Gastrocnemius medialis (tissue), 4 donors: Measurements from ENCODE around the gene EIF3CL. TPM values are rescaled to one million over a fixed set of nuclear protein-coding genes. Genes with fewer than 3 reads are reported as not detected.
"Not testable (repeated sequence)": the region's sequence is repeated elsewhere in the genome, so short reads cannot be mapped to it uniquely, and the experiment has no call there.

Source experiments
- ATAC-seq, 2 donors: fragments of 150-250 bp; one replicate each; pipeline ENCODE4 v1.9.1; 2016
- DNase-seq, 2 donors: peaks; one replicate each; pipeline ENCODE4 v3.0.0-alpha.2; 2019
- H3K27ac ChIP-seq, 4 donors: fragments of 200-600 bp; sonication (generic); 1 replicate in 1 of 4; 2 replicates in 3 of 4; pipeline ENCODE4 v1.5.1; 2016 to 2018; ENCODE audit warnings: mild to moderate bottlenecking in 2 of 4, moderate library complexity in 1 of 4
- H3K27me3 ChIP-seq, 3 donors: fragments of 200-600 bp; sonication (generic) in 2 of 3; 1 replicate in 1 of 3; 2 replicates in 2 of 3; pipeline versions ENCODE4 v1.5.1 to v1.6.0; 2016 to 2019; ENCODE audit warnings: mild to moderate bottlenecking in 1 of 3, moderate library complexity in 1 of 3
- H3K36me3 ChIP-seq, 2 donors: fragments of 200-600 bp; sonication (generic) in 1 of 2; one replicate each; pipeline ENCODE4 v1.5.1; 2017 to 2018
- H3K4me1 ChIP-seq, 2 donors: fragments of 200-600 bp; sonication (generic) in 1 of 2; one replicate each; pipeline ENCODE4 v1.5.1; 2016 to 2017; ENCODE audit warnings: mild to moderate bottlenecking in 2 of 2
- H3K4me3 ChIP-seq, 4 donors: fragments of 200-600 bp; sonication (generic) in 3 of 4; 1 replicate in 1 of 4; 2 replicates in 3 of 4; pipeline ENCODE4 v1.5.1; 2016 to 2019; ENCODE audit warnings: mild to moderate bottlenecking in 2 of 4
- H3K9me3 ChIP-seq, 3 donors: fragments of 200-600 bp; sonication (generic) in 2 of 3; 1 replicate in 1 of 3; 2 replicates in 2 of 3; pipeline ENCODE4 v1.5.1; 2016 to 2019
- in situ Hi-C, 4 donors: fragments of 200-750 bp; cut with MboI; loops; one replicate each; pipeline versions ENCODE4 v1.15.0 to v1.8.0; 2017; ENCODE audit warnings: low sequenced_read_pairs in 4 of 4
- intact Hi-C: fragments of 100-400 bp; cut with DNase I; formaldehyde crosslinking; loops from one replicate; pipeline ENCODE4 v1.15.1; 2023; ENCODE audit warnings: low total_unique reads
- total RNA-seq, 4 donors: library from RNA; depleted of rRNA; stranded (reverse); fragments of >200 nt; gene quantifications; one replicate each; pipeline versions ENCODE4 v1.1.0 to v1.2.3, GENCODE V29; 2016

Gene EIF3CL
- total RNA-seq: 100 to 1,000 TPM in 3 of 4 donors, 10 to 100 TPM in 1; 95.6 to 220 (median 163) TPM

- H3K4me3 ChIP-seq: peak within 1 kb of the TSS in 2 of 4 donors; percentile 39 to 46
- intact Hi-C loops, H3K36me3 ChIP-seq, in situ Hi-C loops, H3K9me3 ChIP-seq, H3K27me3 ChIP-seq, H3K4me1 ChIP-seq, DNase-seq, H3K27ac ChIP-seq: not testable (repeated sequence)
- ATAC-seq: peak; percentile 100
Observed at GRCh38 chr16:28403220-28404072, at the start of gene EIF3CL. Gene EIF3CL, minus strand, starts transcription at chr16:28403841. Its CDS starts 223 bp downstream, at chr16:28403618.

- H3K4me3 ChIP-seq, H3K27me3 ChIP-seq, H3K9me3 ChIP-seq, intact Hi-C loops, H3K4me1 ChIP-seq, DNase-seq, in situ Hi-C loops, ATAC-seq, H3K36me3 ChIP-seq, H3K27ac ChIP-seq: not testable (repeated sequence)
Observed at GRCh38 chr16:28447081-28447480, 43.4 kb upstream of the EIF3CL start.

- H3K9me3 ChIP-seq, H3K27ac ChIP-seq, H3K4me1 ChIP-seq, H3K27me3 ChIP-seq, in situ Hi-C loops, intact Hi-C loops, H3K4me3 ChIP-seq, H3K36me3 ChIP-seq, ATAC-seq, DNase-seq: not testable (repeated sequence)
Observed at GRCh38 chr16:28446388-28446787, 42.7 kb upstream of the EIF3CL start.

- in situ Hi-C loops, intact Hi-C loops, ATAC-seq, H3K9me3 ChIP-seq, H3K36me3 ChIP-seq, DNase-seq, H3K27me3 ChIP-seq, H3K4me3 ChIP-seq, H3K4me1 ChIP-seq, H3K27ac ChIP-seq: not testable (repeated sequence)
Observed at GRCh38 chr16:28443943-28444342, 40.3 kb upstream of the EIF3CL start.

GRCh38 chr16:28438899-28439298 lies 35.3 kb upstream of the EIF3CL start:
- DNase-seq, intact Hi-C loops: not testable (repeated sequence)

GRCh38 chr16:28435340-28435739 lies 31.7 kb upstream of the EIF3CL start:
- H3K4me1 ChIP-seq, H3K27ac ChIP-seq, H3K4me3 ChIP-seq, H3K27me3 ChIP-seq, in situ Hi-C loops, DNase-seq, H3K36me3 ChIP-seq, H3K9me3 ChIP-seq, ATAC-seq, intact Hi-C loops: not testable (repeated sequence)

More at GRCh38 chr16:28438899-28439298, 35.3 kb upstream of the EIF3CL start:
- H3K4me3 ChIP-seq, H3K27ac ChIP-seq, H3K27me3 ChIP-seq, in situ Hi-C loops, H3K9me3 ChIP-seq, H3K36me3 ChIP-seq, ATAC-seq, H3K4me1 ChIP-seq: not testable (repeated sequence)

GRCh38 chr16:28426060-28426680 lies 22.5 kb upstream of the EIF3CL start:
- H3K4me3 ChIP-seq: not testable (repeated sequence)

GRCh38 chr16:28421071-28421750 lies 17.6 kb upstream of the EIF3CL start:
- H3K4me1 ChIP-seq, ATAC-seq, H3K9me3 ChIP-seq, H3K27me3 ChIP-seq, H3K4me3 ChIP-seq, intact Hi-C loops, in situ Hi-C loops, DNase-seq, H3K27ac ChIP-seq, H3K36me3 ChIP-seq: not testable (repeated sequence)

More at GRCh38 chr16:28426060-28426680, 22.5 kb upstream of the EIF3CL start:
- H3K27me3 ChIP-seq, H3K9me3 ChIP-seq, in situ Hi-C loops, DNase-seq, H3K36me3 ChIP-seq, intact Hi-C loops, H3K27ac ChIP-seq, H3K4me1 ChIP-seq: not testable (repeated sequence)
- peak; percentile 84 to 90 for ATAC-seq

GRCh38 chr16:28417033-28417432 lies 13.4 kb upstream of the EIF3CL start:
- intact Hi-C loops, H3K9me3 ChIP-seq, H3K4me1 ChIP-seq, H3K36me3 ChIP-seq, H3K27ac ChIP-seq, ATAC-seq, DNase-seq, in situ Hi-C loops, H3K27me3 ChIP-seq, H3K4me3 ChIP-seq: not testable (repeated sequence)

GRCh38 chr16:28414530-28414929 lies 10.9 kb upstream of the EIF3CL start:
- H3K27me3 ChIP-seq, H3K4me3 ChIP-seq, H3K27ac ChIP-seq, DNase-seq, H3K9me3 ChIP-seq, H3K36me3 ChIP-seq, in situ Hi-C loops, intact Hi-C loops, ATAC-seq, H3K4me1 ChIP-seq: not testable (repeated sequence)

GRCh38 chr16:28413585-28413984 lies 9.9 kb upstream of the EIF3CL start:
- H3K4me3 ChIP-seq, H3K4me1 ChIP-seq, in situ Hi-C loops, H3K27ac ChIP-seq, H3K36me3 ChIP-seq, H3K27me3 ChIP-seq, DNase-seq, ATAC-seq, intact Hi-C loops, H3K9me3 ChIP-seq: not testable (repeated sequence)
